ENCODE measurements around the gene PPL.

PPL gene

GRCh38 chr16:4981473-4981872, 44.5 kb upstream of the PPL start:
- TF ChIP-seq CTCF (IDR thresholded peaks at IDR 0.05; ENCODE audit: borderline replicate concordance, extremely low read depth, low read length, poor library complexity, severe bottlenecking) (no peak), EZH2 (IDR thresholded peaks at IDR 0.05; ENCODE audit: borderline replicate concordance, low read depth, low read length, severe bottlenecking) (no peak)

GRCh38 chr16:4980691-4981090, 43.7 kb upstream of the PPL start:
- no peaks in the 10 kb centered on the region for H3K79me2 ChIP-seq (ENCODE audit: insufficient read depth, low read length)
- no peak for DNase-seq
- no peak overlapping the region for H2AFZ ChIP-seq (ENCODE audit: low read depth, low read length)
- no peak overlapping the region for H3K4me3 ChIP-seq (ENCODE audit: low read depth in 1 of 2, low read length in 2 of 2)
- H3K36me3 ChIP-seq (ENCODE audit: insufficient read depth, low read length): no peaks in the 10 kb centered on the region
- H3K27me3 ChIP-seq (ENCODE audit: insufficient read depth, low read length, poor library complexity): peaks cover 3% of the 10 kb centered on the region
- H4K20me1 ChIP-seq (ENCODE audit: insufficient read depth, low read length): 0 out of 2 replicates have a peak, but pooled peaks cover 3% of the 10 kb centered on the region
- no peak overlapping the region for H3K9ac ChIP-seq (ENCODE audit: low read depth, low read length)
- TF ChIP-seq EZH2 (IDR thresholded peaks at IDR 0.05; ENCODE audit: borderline replicate concordance, low read depth, low read length, severe bottlenecking): no peak
- no peak overlapping the region for H3K27ac ChIP-seq (ENCODE audit: low read length)
- H3K9me3 ChIP-seq (ENCODE audit: insufficient read depth, low read length, severe bottlenecking): no peaks in the 10 kb centered on the region
- H3K4me2 ChIP-seq (ENCODE audit: insufficient read depth, low read length): no peak overlapping the region
- no peaks in the 10 kb centered on the region for H3K4me1 ChIP-seq (ENCODE audit: insufficient read depth, low read length)
- ATAC-seq (ENCODE audit: insufficient read depth, low read depth): no peak

More at GRCh38 chr16:4981473-4981872, 44.5 kb upstream of the PPL start:
- H3K9ac ChIP-seq (ENCODE audit: low read depth, low read length): no peak overlapping the region
- no peak overlapping the region for H3K27ac ChIP-seq (ENCODE audit: low read length)
- H2AFZ ChIP-seq (ENCODE audit: low read depth, low read length): no peak overlapping the region
- no peak for ATAC-seq (ENCODE audit: insufficient read depth, low read depth)
- H3K4me3 ChIP-seq (ENCODE audit: low read depth in 1 of 2, low read length in 2 of 2): no peak overlapping the region
- H3K4me2 ChIP-seq (ENCODE audit: insufficient read depth, low read length): no peak overlapping the region
- no peaks in the 10 kb centered on the region for H3K4me1 ChIP-seq (ENCODE audit: insufficient read depth, low read length)
- peaks cover 3% of the 10 kb centered on the region for H3K27me3 ChIP-seq (ENCODE audit: insufficient read depth, low read length, poor library complexity)
- H3K79me2 ChIP-seq (ENCODE audit: insufficient read depth, low read length): no peaks in the 10 kb centered on the region
- 0 out of 2 replicates have a peak, but pooled peaks cover 3% of the 10 kb centered on the region for H4K20me1 ChIP-seq (ENCODE audit: insufficient read depth, low read length)
- H3K36me3 ChIP-seq (ENCODE audit: insufficient read depth, low read length): no peaks in the 10 kb centered on the region
- no peak for DNase-seq
- no peaks in the 10 kb centered on the region for H3K9me3 ChIP-seq (ENCODE audit: insufficient read depth, low read length, severe bottlenecking)

GRCh38 chr16:4979736-4980660, 43.0 kb upstream of the PPL start:
- peaks cover 3% of the 10 kb centered on the region for H3K27me3 ChIP-seq (ENCODE audit: insufficient read depth, low read length, poor library complexity)
- no peak overlapping the region for H2AFZ ChIP-seq (ENCODE audit: low read depth, low read length)
- H3K9ac ChIP-seq (ENCODE audit: low read depth, low read length): no peak overlapping the region
- 0 out of 2 replicates have a peak, but pooled peaks cover 3% of the 10 kb centered on the region for H4K20me1 ChIP-seq (ENCODE audit: insufficient read depth, low read length)
- no peaks in the 10 kb centered on the region for H3K36me3 ChIP-seq (ENCODE audit: insufficient read depth, low read length)
- DNase-seq (no peak), ATAC-seq (ENCODE audit: insufficient read depth, low read depth) (no peak)
- H3K4me2 ChIP-seq (ENCODE audit: insufficient read depth, low read length): no peak overlapping the region
- no peaks in the 10 kb centered on the region for H3K4me1 ChIP-seq (ENCODE audit: insufficient read depth, low read length)
- H3K9me3 ChIP-seq (ENCODE audit: insufficient read depth, low read length, severe bottlenecking): no peaks in the 10 kb centered on the region
- H3K4me3 ChIP-seq (ENCODE audit: low read depth in 1 of 2, low read length in 2 of 2): no peak overlapping the region
- no peak overlapping the region for H3K27ac ChIP-seq (ENCODE audit: low read length)
- no peaks in the 10 kb centered on the region for H3K79me2 ChIP-seq (ENCODE audit: insufficient read depth, low read length)
- no peak for TF ChIP-seq CTCF (IDR thresholded peaks at IDR 0.05; ENCODE audit: borderline replicate concordance, extremely low read depth, low read length, poor library complexity, severe bottlenecking)
- no peak for TF ChIP-seq EZH2 (IDR thresholded peaks at IDR 0.05; ENCODE audit: borderline replicate concordance, low read depth, low read length, severe bottlenecking)

- no peaks in the 10 kb centered on the region for H3K9me3 ChIP-seq (ENCODE audit: insufficient read depth, low read length, severe bottlenecking)
- TF ChIP-seq CTCF (IDR thresholded peaks at IDR 0.05; ENCODE audit: borderline replicate concordance, extremely low read depth, low read length, poor library complexity, severe bottlenecking) (no peak), EZH2 (IDR thresholded peaks at IDR 0.05; ENCODE audit: borderline replicate concordance, low read depth, low read length, severe bottlenecking) (no peak)
- no peaks in the 10 kb centered on the region for H3K36me3 ChIP-seq (ENCODE audit: insufficient read depth, low read length)
- no peaks in the 10 kb centered on the region for H3K4me1 ChIP-seq (ENCODE audit: insufficient read depth, low read length)
- no peak overlapping the region for H3K4me3 ChIP-seq (ENCODE audit: low read depth in 1 of 2, low read length in 2 of 2)
- no peak overlapping the region for H3K27ac ChIP-seq (ENCODE audit: low read length)
- no peak overlapping the region for H2AFZ ChIP-seq (ENCODE audit: low read depth, low read length)
- H3K79me2 ChIP-seq (ENCODE audit: insufficient read depth, low read length): no peaks in the 10 kb centered on the region
- no peak for DNase-seq
- H3K9ac ChIP-seq (ENCODE audit: low read depth, low read length): no peak overlapping the region
- H3K27me3 ChIP-seq (ENCODE audit: insufficient read depth, low read length, poor library complexity): peaks cover 3% of the 10 kb centered on the region
- no peak overlapping the region for H3K4me2 ChIP-seq (ENCODE audit: insufficient read depth, low read length)
- no peak for ATAC-seq (ENCODE audit: insufficient read depth, low read depth)
- 0 out of 2 replicates have a peak, but pooled peaks cover 3% of the 10 kb centered on the region for H4K20me1 ChIP-seq (ENCODE audit: insufficient read depth, low read length)
Measured at GRCh38 chr16:4979164-4979563, 42.2 kb upstream of the PPL start.

Measured in DND-41 (cell line).